Left ventricle myocardium inferior (tissue), 1 donor: ENCODE results near the gene SHC4. TPM values are rescaled to one million over a fixed set of nuclear protein-coding genes. Genes with fewer than 3 reads are reported as not detected.

Experiments used
- DNase-seq: peaks from one replicate; pipeline ENCODE4 v3.0.0-alpha.2; 2020
- H3K27ac ChIP-seq: fragments of 200-600 bp; replicated peaks from 2 replicates; pipeline ENCODE4 v1.8.0; 2021
- H3K27me3 ChIP-seq: fragments of 200-600 bp; 2 replicates; pipeline ENCODE4 v1.8.0; 2021; ENCODE audit warnings: low read depth
- H3K36me3 ChIP-seq: fragments of 200-600 bp; 2 replicates; pipeline ENCODE4 v1.8.0; 2021
- H3K4me1 ChIP-seq: fragments of 200-600 bp; 2 replicates; pipeline ENCODE4 v1.8.0; 2021
- H3K4me3 ChIP-seq: fragments of 200-600 bp; 2 replicates; pipeline ENCODE4 v1.8.0; 2021; ENCODE audit warnings: mild to moderate bottlenecking, moderate library complexity
- H3K9me3 ChIP-seq: fragments of 200-600 bp; replicated peaks from 2 replicates; pipeline ENCODE4 v1.8.0; 2021
- intact Hi-C: fragments of 100-400 bp; cut with micrococcal nuclease; formaldehyde crosslinking; loops from one replicate; pipeline ENCODE4 v1.11.0; 2022
- total RNA-seq: library from RNA; stranded (reverse); fragmentation: NEBNext Ultra II Directional; extraction: Animal tissue kit (Norgen Biotek cat#: 25700); gene quantifications from one replicate; pipeline ENCODE4 v1.2.1, GENCODE V29; 2021
- TF ChIP-seq, protein P1 (sequence below): fragments of 200-600 bp; IDR thresholded peaks from 2 replicates; pipeline ENCODE4 v1.8.0; 2021; ENCODE audit warnings: antibody characterized with exemption, mild to moderate bottlenecking, borderline replicate concordance
- donor health status: DM: no; HTN: yes; CAD: no; lungs with severe emphysema.

SHC4 gene
- total RNA-seq, 1 donor from 2014 or later = 3.3 TPM

DNA sequence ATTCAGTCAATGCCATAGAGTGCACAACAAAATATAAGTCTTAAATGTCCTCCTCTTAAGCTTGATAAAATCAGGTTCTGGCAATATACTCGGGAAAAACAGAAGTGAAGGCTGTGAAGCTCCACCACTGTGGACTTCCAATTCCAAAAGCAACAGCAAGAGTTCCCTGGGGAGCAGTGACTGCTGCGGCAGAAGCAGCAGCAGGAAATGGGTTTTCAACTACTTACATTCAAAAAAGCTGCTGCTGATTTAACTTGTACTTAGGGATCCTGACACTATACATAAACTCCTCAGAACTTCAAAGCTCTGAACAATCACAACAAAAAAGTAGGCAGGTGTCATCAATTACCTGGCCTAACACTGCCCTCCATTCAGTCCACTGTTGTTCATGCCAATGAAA, 157.6 kb downstream of the SHC4 start:
- Histone ChIP-seq H3K27me3 (no peaks in the 10 kb centered on the region), H3K36me3 (no peaks in the 10 kb centered on the region), H3K27ac (no peak overlapping the region), H3K9me3 (no peaks in the 10 kb centered on the region), H3K4me3 (no peak overlapping the region), H3K4me1 (peaks cover 17% of the 10 kb centered on the region)
- no peak for DNase-seq
- TF ChIP-seq, protein P1, sequence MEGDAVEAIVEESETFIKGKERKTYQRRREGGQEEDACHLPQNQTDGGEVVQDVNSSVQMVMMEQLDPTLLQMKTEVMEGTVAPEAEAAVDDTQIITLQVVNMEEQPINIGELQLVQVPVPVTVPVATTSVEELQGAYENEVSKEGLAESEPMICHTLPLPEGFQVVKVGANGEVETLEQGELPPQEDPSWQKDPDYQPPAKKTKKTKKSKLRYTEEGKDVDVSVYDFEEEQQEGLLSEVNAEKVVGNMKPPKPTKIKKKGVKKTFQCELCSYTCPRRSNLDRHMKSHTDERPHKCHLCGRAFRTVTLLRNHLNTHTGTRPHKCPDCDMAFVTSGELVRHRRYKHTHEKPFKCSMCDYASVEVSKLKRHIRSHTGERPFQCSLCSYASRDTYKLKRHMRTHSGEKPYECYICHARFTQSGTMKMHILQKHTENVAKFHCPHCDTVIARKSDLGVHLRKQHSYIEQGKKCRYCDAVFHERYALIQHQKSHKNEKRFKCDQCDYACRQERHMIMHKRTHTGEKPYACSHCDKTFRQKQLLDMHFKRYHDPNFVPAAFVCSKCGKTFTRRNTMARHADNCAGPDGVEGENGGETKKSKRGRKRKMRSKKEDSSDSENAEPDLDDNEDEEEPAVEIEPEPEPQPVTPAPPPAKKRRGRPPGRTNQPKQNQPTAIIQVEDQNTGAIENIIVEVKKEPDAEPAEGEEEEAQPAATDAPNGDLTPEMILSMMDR = no peak
- intact Hi-C loops = loop anchor here (10.0 kb wide), 1 partner anchor 451 kb away; no protein-coding TSS in a partner anchor

DNA sequence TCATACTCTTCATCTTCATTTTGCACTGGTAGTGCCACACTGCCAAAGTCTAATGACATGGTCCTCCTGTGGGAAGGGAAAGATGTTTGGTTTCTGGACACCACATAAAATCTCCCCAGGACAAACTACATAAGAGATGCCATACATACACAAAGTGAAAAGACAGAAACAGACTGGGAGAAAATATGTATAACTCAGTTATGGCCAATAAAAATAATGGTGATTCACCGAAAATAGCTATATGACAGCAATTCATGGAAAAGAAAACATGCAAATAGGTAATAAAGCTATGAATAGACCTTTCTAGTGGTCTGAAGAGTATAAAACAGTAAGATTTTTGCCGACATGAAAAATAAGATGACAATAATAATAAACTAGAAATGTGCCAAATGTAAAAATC, 158.1 kb downstream of the SHC4 start:
- intact Hi-C loops = loop anchor here (10.0 kb wide), 1 partner anchor 451 kb away; no protein-coding TSS in a partner anchor
- TF ChIP-seq, protein P1 = no peak
- H3K27ac ChIP-seq = no peak overlapping the region
- no peaks in the 10 kb centered on the region for H3K36me3 ChIP-seq
- peaks cover 13% of the 10 kb centered on the region for H3K4me1 ChIP-seq
- no peak for DNase-seq
- H3K4me3 ChIP-seq = no peak overlapping the region
- H3K27me3 ChIP-seq = no peaks in the 10 kb centered on the region
- H3K9me3 ChIP-seq = no peaks in the 10 kb centered on the region

DNA sequence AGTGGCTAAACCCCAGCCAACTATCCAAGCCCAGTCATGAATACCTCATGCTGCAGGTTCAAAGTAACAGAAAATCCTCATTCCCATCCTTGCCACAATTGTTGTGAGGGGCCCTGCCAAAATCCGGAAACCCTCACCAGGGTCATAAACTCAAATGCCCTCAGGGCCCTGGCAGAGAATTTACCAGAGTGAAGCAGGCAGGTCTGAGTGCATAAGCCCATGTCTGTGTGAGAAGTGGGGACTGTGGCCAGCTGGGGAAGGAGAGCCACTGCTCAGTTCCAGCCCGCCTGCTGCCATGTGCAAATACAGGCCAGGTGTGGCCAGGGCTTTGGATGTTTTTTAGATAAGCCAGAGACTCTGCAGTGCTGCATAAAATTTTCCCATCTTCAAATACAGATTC, 159.8 kb downstream of the SHC4 start:
- intact Hi-C loops = loop anchor here (10.0 kb wide), 1 partner anchor 449 kb away; no protein-coding TSS in a partner anchor
- H3K9me3 ChIP-seq = no peaks in the 10 kb centered on the region
- H3K27ac ChIP-seq = no peak overlapping the region
- TF ChIP-seq, protein P1 = no peak
- H3K36me3 ChIP-seq = no peaks in the 10 kb centered on the region
- H3K4me3 ChIP-seq = no peak overlapping the region
- H3K4me1 ChIP-seq = peaks cover 10% of the 10 kb centered on the region
- no peak for DNase-seq
- H3K27me3 ChIP-seq = no peaks in the 10 kb centered on the region

DNA sequence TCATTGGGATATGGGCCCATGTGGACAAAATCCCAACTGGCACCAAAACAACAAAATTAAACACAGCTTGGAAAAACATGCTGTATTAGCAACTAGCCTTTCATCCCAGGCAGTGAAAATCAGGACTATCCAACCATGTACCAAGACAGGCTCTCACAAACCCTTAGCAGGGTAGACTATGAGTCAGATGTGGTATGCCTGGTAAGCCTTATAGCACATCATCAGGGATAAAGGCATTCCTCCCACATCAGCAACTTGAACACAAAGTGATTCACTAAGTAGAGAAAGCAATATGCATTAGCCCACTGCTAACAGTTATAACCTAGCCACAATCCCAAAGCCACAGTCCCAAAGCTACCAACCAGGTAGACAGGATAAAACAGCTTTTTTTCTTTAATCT, 160.9 kb downstream of the SHC4 start:
- H3K27ac ChIP-seq = no peak overlapping the region
- H3K9me3 ChIP-seq = no peaks in the 10 kb centered on the region
- H3K4me1 ChIP-seq = peaks cover 10% of the 10 kb centered on the region
- intact Hi-C loops = loop anchor here (10.0 kb wide), 1 partner anchor 448 kb away; no protein-coding TSS in a partner anchor
- no peaks in the 10 kb centered on the region for H3K27me3 ChIP-seq
- H3K4me3 ChIP-seq = no peak overlapping the region
- TF ChIP-seq, protein P1 = no peak
- no peaks in the 10 kb centered on the region for H3K36me3 ChIP-seq
- DNase-seq = no peak

DNA sequence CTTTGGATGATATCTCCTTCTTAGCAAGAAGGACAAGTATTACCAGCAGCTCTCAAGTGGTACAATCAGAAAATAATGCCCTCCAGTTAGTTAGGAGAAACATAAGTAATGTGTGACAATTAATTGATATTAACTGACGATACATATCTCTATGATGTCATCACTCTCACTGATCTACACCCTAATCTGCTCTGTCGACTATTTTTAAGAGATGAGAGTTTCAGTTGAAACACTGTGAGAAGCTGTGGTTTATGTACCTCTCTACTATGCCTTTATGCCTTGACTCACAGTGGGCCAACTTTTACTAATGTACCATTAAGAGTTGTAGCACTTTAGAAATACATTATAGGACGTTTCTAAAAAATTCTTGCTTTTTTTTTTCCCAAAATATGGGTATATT, 161.5 kb downstream of the SHC4 start:
- TF ChIP-seq, protein P1 = no peak
- no peaks in the 10 kb centered on the region for H3K27me3 ChIP-seq
- peaks cover 10% of the 10 kb centered on the region for H3K4me1 ChIP-seq
- H3K9me3 ChIP-seq = no peaks in the 10 kb centered on the region
- intact Hi-C loops = loop anchor here (10.0 kb wide), 1 partner anchor 447 kb away; no protein-coding TSS in a partner anchor
- no peak for DNase-seq
- H3K36me3 ChIP-seq = no peaks in the 10 kb centered on the region
- H3K27ac ChIP-seq = no peak overlapping the region
- no peak overlapping the region for H3K4me3 ChIP-seq
